SHP77 treated with DMSO at 0.1 percent for 48 hours (cell line): ENCODE measurements around the gene RIIAD1.
"Not testable (repeated sequence)": the region's sequence is repeated elsewhere in the genome, so short reads cannot be mapped to it uniquely, and the experiment has no call there.

ENCODE experiments used
- DNase-seq: peaks from one replicate; lab custom pipeline; 2025; lab: John Stamatoyannopoulos, UW

Gene RIIAD1

DNA sequence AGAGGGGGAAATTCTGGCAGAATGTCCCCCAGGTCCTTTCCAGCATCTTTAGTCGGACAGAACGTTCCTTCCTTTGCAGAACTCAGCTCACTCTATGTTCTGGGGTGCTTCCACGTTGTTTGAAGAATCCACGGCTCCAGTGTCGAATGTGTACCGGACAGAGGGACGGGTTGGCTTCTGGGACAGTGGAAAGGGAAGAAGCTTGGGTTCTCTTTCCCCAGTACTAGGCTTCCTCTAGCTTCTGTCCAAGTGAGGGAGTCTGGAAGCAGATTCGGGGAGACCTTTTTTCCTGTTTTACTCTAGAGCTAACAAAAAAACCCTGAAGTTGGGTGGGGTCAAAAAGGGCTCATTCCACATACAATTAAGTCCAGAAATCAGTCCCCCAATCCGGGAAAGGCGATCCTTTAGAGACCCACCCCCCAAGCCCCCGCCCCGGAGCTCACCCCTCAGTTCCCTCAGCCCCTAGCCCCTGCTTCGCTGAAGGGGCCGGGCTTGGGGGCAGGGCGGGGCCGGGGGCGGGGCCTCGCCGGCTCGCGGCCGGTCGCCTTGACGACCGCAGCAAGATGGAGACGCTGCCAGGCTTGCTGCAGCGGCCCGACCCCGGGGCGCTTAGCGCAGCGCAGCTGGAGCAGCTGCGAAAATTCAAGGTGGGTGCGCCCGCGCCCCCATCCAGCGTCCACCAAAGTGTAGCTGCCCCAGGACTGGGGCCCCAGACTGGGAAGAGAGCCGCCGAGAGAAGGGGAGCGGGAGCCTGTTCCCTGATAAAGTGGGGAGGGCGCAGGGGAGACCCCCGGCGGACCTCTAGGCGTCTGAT lies at the start of gene RIIAD1:
RIIAD1 (plus strand) TSS at position 549 of the 814 bp plus-strand sequence; CDS start at position 564, 15 bp downstream.
- no peak for DNase-seq

- DNase-seq: no peak
Measured at GRCh38 chr1:151673407-151673806, 47.9 kb upstream of the RIIAD1 start.

DNA sequence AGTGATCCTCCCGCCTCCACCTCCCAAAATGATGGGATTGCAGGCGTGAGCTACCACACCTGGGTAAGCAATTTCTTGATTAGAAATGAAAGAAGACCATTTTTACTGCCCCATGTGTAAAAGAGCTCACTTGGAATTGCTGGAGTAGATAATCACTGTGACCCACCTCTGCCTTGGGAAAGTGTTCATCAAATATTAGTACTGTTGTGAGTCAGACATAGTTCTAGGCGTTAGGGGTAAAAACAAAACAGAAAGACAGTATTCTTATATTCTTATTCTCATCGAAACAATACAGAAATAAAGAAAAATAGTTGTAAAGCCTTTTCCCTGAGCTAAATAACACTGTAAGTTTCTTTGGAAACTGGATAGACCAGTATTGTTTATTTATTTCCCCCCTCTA lies 40.9 kb upstream of the RIIAD1 start:
- no peak for DNase-seq

GRCh38 chr1:151680826-151681225 lies 40.5 kb upstream of the RIIAD1 start:
- no peak for DNase-seq

DNA sequence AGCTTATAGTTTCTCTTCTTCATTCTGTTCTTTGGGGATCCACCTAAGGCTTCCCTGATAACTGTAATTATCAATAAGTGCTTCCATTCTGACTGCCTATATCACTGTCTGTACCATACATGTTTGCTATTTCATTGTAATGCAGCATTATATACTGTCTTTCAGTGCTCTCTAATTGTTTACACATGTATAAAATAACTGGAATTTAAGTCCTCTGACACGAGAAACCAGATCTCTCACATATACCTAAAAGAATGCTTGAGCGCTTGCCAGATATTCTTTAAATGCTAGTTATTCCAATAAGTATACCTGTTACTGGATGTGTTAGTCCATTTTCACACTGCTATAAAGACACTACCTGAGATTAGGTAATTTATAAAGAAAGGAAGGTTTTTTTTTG lies 39.4 kb upstream of the RIIAD1 start:
- no peak for DNase-seq

- not testable (repeated sequence) for DNase-seq
Measured at GRCh38 chr1:151682901-151683300, 38.4 kb upstream of the RIIAD1 start.

- DNase-seq: no peak
Measured at GRCh38 chr1:151684128-151684527, 37.2 kb upstream of the RIIAD1 start.

DNA sequence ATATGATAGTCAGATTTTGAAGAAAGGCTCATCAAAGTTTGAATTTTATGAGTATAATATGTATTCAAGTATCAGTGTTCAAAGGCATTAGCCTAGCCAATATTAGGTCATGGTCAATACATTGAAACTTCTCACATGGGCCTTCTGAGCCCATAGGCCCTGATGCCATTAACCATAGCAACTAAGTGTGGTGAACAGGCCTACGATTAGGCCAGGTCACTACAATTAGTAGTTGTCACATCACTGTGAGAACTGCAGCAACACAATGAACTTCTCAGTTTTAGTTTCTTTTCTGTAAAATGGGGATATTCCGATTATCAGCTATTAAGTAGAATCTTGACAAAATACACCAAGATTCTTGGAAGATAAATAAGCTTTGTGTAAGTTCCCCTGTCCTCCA lies 34.8 kb upstream of the RIIAD1 start:
- no peak for DNase-seq

DNA sequence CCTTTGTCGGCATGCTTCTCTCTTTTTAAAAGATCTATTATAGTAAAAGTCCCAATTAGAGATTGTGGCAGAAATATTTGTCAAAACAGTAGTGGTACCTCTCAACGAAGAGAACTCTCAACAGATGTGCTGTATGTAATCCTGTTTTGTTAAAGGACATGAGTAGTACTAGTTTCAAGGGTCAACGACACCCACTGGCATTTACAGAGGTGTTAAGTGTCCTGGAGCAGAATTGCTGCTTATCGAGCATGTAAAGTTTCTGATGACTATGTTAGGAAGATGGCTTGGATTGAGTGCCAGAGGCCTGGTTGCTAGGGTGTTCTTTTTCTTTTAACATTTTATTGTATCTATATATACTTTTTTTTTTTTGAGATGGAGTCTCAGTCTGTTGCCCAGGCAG lies 31.8 kb upstream of the RIIAD1 start:
- no peak for DNase-seq

- no peak for DNase-seq
Measured at GRCh38 chr1:151692226-151692625, 29.1 kb upstream of the RIIAD1 start.

DNA sequence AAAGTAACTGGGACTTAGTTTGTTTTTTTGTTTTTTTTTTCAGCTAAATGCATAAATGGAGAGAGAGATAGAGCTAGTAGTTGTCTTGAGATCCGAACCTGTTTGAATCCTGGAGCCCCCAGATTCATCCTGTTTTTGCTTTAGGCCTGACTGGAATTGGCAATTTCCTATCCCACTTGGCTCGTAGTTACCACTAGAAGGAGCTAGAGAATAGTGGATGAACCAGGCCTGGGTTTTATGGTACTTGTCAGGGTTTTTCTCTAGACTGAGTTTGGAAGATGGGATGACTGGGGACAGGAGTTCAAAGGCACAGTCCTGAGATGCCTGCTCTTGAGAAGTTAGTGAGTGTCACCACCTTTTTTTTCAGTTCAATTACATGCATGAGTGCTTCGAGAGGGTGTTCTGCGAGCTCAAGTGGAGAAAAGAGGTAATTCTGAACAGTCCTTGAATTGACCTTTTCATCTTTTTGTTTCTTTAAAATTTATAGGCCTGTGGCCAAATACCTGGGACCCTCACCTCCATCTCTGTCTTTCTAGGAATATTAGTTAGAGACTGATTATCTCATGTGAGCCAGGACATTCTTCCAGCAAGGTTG lies 28.2 kb upstream of the RIIAD1 start:
- peak; percentile 56 for DNase-seq

GRCh38 chr1:151701515-151701914 lies 19.8 kb upstream of the RIIAD1 start:
- no peak for DNase-seq

DNA sequence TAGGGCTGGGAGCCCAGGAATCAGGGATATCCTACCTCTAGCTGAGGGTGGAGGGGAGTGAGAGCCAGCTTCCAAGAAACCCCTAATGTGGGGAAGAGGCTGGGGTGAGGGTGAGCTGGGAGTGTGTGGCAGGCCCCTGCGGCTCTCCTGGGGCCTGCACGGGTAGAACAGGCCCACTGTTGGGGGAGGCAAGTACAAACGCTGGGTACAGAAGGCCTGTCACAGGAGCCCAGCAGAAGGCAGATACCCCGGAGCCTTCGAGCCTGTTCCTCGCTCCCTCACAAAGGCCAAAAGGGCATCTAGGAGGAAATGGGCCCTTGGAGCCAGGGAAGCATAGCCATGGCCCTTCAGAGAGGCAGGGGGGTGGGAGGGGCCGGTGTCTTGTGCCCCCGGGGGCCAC lies 18.4 kb upstream of the RIIAD1 start:
- DNase-seq: no peak

DNA sequence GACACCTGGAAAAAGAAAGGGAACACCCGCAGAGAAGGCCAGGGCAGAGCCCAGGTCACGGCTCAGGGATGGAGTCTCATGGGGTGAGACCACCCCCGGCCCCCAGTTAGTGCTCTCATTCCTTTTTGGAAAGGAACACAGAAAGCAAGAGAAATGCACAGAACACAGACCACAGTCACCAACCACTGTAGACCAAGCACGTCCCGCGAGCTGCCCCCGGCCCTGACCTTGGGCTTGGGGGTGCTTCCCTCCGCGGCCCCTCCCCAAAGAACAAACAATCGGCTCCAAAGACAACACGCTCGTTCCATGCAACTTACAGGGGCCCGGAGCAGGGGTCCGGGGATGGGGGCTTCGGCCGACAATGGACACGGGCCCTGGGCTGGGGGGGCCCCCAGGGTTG lies 17.5 kb upstream of the RIIAD1 start:
- no peak for DNase-seq

DNA sequence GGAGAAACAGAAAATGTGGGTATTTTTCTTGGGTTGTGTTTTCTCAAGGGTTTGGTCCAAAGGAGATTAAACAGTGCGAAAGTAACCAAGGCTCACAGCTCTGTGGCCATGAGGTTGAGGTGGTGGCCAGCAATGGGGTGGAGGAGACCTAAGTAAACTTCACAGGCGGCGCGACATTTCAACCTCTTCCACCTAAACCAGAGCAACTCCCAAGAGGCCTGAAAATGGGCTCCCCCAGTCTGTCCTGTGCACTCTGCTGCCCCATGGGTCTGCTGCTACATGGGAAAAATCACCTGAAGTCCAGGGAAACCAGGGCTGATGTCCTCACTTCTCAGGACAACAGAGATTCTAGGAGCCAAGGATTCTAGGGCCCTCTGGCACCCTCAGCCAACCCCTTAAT lies 17.1 kb upstream of the RIIAD1 start:
- DNase-seq: no peak

DNA sequence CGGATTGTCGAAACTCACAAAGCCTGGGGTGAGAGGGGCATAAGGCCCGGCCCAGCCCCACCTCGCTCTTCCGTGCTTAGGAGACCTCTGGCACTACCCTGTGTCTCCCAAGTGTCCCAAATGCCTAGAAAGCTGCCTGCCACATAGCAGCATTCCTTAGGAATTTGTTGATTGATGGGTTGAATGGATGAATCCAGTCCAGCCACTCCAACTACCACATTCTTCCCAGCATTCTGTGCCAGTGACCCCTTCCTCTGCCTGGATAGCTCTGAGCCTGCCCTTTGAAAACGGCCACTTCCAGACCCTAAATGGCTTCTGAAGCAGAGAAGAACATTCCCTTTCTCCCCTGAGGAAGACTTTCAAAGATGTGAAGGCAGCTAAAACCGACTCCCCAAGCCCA lies 16.2 kb upstream of the RIIAD1 start:
- no peak for DNase-seq

DNA sequence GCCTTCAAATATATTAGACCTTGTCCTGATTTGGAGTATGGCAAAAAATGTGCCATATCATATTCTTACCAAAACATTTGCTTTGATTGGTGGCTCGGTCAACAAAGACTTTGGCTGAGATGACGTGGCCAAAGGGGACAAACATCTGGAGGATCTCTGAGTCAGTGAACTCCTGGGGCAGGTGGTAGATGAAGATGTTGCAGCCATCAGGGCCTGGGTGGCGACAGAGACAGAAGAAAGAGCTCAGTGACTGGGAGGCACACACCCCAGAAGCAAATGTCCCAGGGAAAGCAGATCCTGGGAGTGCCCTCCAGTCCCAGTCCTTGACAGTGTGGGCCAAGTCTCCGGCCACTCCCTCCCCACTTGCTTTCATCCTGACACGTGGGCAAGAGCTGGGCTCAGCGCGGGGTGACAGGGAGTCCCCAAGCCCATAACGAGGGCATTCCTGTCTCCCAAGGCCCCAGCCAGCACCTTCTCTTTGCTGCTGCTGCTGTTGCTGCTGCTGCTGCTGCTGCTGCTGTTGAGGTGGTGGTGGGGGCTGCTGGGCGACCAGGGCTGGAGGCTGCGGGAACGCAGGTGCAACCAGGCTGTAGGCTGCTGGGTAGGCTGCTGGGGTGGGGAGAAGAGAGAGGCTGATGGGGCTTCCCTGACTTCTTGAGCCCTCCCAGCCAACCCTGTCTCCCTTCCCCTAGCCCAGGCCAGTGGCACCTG lies 15.4 kb upstream of the RIIAD1 start:
- DNase-seq: no peak

GRCh38 chr1:151706464-151707415 lies 14.6 kb upstream of the RIIAD1 start:
- DNase-seq: no peak

DNA sequence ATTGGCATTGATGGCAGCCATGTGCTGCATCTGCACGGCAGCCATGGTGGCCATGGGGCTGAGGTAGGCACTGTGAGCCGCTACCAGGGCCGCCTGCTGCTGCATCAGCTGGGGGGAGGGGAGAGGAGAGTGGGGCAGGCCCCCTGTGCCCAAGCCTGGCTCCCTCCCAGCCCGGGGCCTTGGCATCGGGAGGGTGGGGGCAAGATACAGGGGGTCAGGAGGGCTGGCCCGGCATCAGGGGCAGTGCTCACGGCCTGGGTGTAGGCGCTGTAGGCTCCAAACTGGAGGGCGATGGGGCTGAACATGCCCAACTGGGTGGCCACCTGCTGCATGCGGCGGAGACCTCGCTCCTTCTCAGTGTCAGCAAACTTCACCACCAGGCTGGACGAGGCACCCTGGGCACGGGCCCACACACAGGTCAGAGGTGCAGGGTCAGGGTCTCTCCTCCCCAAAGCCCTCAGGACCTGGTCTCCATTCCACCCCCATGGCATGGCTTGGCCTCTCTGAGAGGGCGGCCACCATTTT lies 13.7 kb upstream of the RIIAD1 start:
- DNase-seq: no peak

DNA sequence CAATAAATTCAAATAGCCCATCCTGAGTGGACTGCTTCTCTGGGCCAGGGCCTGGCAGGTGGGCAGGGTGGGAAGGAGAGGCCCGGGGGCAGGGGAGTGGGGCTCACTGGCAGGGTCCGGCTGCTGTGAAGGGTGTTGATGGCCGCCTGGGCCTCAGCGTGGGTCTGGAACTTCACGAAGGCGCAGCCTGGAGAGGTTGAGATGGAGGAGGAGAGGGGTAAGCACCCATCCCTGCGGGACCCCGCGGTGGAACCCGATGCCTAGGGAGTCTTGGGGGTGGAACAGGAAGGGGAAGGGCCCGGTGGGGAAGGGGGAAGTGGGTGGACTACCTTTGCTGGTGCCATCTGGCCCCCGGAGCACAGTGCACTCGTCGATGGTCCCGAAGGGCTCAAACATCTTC lies 12.4 kb upstream of the RIIAD1 start:
- no peak for DNase-seq

DNA sequence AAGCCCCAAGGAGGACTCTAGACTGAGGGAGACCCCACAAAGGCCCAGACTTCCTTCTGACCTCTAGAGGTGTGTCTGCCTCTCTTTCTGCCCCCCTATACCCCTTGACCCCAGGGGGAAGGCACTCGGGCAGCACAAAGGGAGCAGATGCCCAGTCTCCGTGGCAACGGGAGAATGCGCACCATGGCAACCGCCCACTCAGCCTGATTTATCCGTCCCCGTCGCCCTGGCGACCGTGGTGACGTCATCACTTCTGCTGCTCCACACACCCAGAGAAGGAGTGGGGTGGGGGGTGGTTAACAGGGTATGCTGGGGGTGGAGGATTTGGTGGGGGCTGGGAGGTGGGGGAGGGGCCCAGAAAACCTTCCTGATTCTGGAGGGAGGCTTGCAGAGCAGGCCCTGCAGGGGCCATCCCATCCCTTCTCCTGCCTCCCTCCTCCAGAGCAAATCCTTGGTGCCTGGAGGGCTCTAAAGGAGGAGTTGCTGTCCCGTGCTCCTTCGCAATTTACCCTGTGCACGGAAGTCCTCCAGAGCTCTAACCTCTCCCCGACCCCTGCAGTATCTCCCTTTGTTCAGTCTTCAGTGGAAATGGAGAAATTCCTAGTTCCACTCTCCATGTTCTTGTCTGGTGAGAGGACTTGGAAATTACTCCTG lies 11.0 kb upstream of the RIIAD1 start:
- DNase-seq: no peak
